ENCODE measurements around the gene KLHDC7B. TPM values are rescaled to one million over a fixed set of nuclear protein-coding genes. Genes with fewer than 3 reads are reported as not detected.

KLHDC7B gene
- total and polyA plus RNA-seq, 2 experiments from 2014 or later = 0.75 to 1.7 TPM

GRCh38 chr22:50500452-50500851 is 45.2 kb upstream of the KLHDC7B start:
- Histone ChIP-seq H3K27ac (no peak overlapping the region), H3K9me2 (replicated peaks; ENCODE audit: insufficient read depth) (no peaks in the 10 kb centered on the region), H3K4me2 (no peak overlapping the region), H4K20me1 (ENCODE audit: insufficient read depth, poor library complexity, severe bottlenecking) (no peaks in the 10 kb centered on the region), H2AFZ (no peak overlapping the region), H3K79me2 (no peaks in the 10 kb centered on the region), H3K9me3 (ENCODE audit: low read depth) (no peaks in the 10 kb centered on the region), H3K4me1 (ENCODE audit: insufficient read depth) (peaks cover 4% of the 10 kb centered on the region), H3K4me3 (no peak overlapping the region), H3K36me3 (replicated peaks; ENCODE audit: insufficient read depth, low read depth) (no peaks in the 10 kb centered on the region), H3K27me3 (no peaks in the 10 kb centered on the region)
- 95% methylated on average over 12 of the region's 12 CpGs for WGBS (ENCODE audit: low lambda C conversion rate, missing lambda C conversion rate)
- TF ChIP-seq EZH2phosphoT487 (IDR thresholded peaks at IDR 0.05; ENCODE audit: low read depth, severe bottlenecking, unreplicated experiment) (no peak), EZH2 (IDR thresholded peaks at IDR 0.05; ENCODE audit: borderline replicate concordance) (no peak), CTCF (IDR thresholded peaks at IDR 0.05; ENCODE audit: poor library complexity) (no peak)
- peak; percentile 5 for DNase-seq (ENCODE audit: low spot score)

GRCh38 chr22:50502096-50502495 is 43.6 kb upstream of the KLHDC7B start:
- no peaks in the 10 kb centered on the region for H3K9me3 ChIP-seq (ENCODE audit: low read depth)
- H4K20me1 ChIP-seq (ENCODE audit: insufficient read depth, poor library complexity, severe bottlenecking) = no peaks in the 10 kb centered on the region
- H3K27me3 ChIP-seq = no peaks in the 10 kb centered on the region
- no peak for DNase-seq (ENCODE audit: low spot score)
- no peak for TF ChIP-seq CTCF (IDR thresholded peaks at IDR 0.05; ENCODE audit: poor library complexity)
- no peak for TF ChIP-seq EZH2 (IDR thresholded peaks at IDR 0.05; ENCODE audit: borderline replicate concordance)
- no peak for TF ChIP-seq EZH2phosphoT487 (IDR thresholded peaks at IDR 0.05; ENCODE audit: low read depth, severe bottlenecking, unreplicated experiment)
- H3K9me2 ChIP-seq (replicated peaks; ENCODE audit: insufficient read depth) = no peaks in the 10 kb centered on the region
- H3K4me2 ChIP-seq = no peak overlapping the region
- H3K79me2 ChIP-seq = peaks cover 12% of the 10 kb centered on the region
- no peak overlapping the region for H2AFZ ChIP-seq
- peaks cover 8% of the 10 kb centered on the region for H3K4me1 ChIP-seq (ENCODE audit: insufficient read depth)
- 96% methylated on average over 6 of the region's 6 CpGs for WGBS (ENCODE audit: low lambda C conversion rate, missing lambda C conversion rate)
- H3K36me3 ChIP-seq (replicated peaks; ENCODE audit: insufficient read depth, low read depth) = no peaks in the 10 kb centered on the region
- H3K27ac ChIP-seq = no peak overlapping the region
- no peak overlapping the region for H3K4me3 ChIP-seq

GRCh38 chr22:50502628-50503474 is 42.8 kb upstream of the KLHDC7B start:
- Histone ChIP-seq H3K4me2 (no peak overlapping the region), H3K27me3 (no peaks in the 10 kb centered on the region), H3K4me3 (no peak overlapping the region), H3K79me2 (peaks cover 15% of the 10 kb centered on the region), H3K4me1 (ENCODE audit: insufficient read depth) (peaks cover 6% of the 10 kb centered on the region), H3K9me3 (ENCODE audit: low read depth) (no peaks in the 10 kb centered on the region), H3K9me2 (replicated peaks; ENCODE audit: insufficient read depth) (no peaks in the 10 kb centered on the region), H3K36me3 (replicated peaks; ENCODE audit: insufficient read depth, low read depth) (no peaks in the 10 kb centered on the region), H4K20me1 (ENCODE audit: insufficient read depth, poor library complexity, severe bottlenecking) (no peaks in the 10 kb centered on the region), H3K27ac (no peak overlapping the region), H2AFZ (no peak overlapping the region)
- peak; percentile 3 for DNase-seq (ENCODE audit: low spot score)
- TF ChIP-seq CTCF (IDR thresholded peaks at IDR 0.05; ENCODE audit: poor library complexity) (no peak), EZH2 (IDR thresholded peaks at IDR 0.05; ENCODE audit: borderline replicate concordance) (no peak), EZH2phosphoT487 (IDR thresholded peaks at IDR 0.05; ENCODE audit: low read depth, severe bottlenecking, unreplicated experiment) (no peak)
- WGBS (ENCODE audit: low lambda C conversion rate, missing lambda C conversion rate) = 97% methylated on average over 24 of the region's 24 CpGs

All from hepatocyte (in vitro differentiated cells).